NCI-H187 treated with DMSO at 0.1 percent for 48 hours (cell line): ENCODE data around the gene SH3RF3.

Experiments
- DNase-seq: peaks from one replicate; lab custom pipeline; 2025; lab: John Stamatoyannopoulos, UW

The SH3RF3 gene

GRCh38 chr2:109288544-109289368 lies 159.8 kb downstream of the SH3RF3 start:
- DNase-seq: no peak

GRCh38 chr2:109289504-109290222 lies 160.7 kb downstream of the SH3RF3 start:
- no peak for DNase-seq

- no peak for DNase-seq
Measured at GRCh38 chr2:109290887-109291643, 162.1 kb downstream of the SH3RF3 start.

GRCh38 chr2:109292386-109292785 lies 163.4 kb downstream of the SH3RF3 start:
- DNase-seq: no peak

GRCh38 chr2:109293663-109294062 lies 164.7 kb downstream of the SH3RF3 start:
- no peak for DNase-seq

GRCh38 chr2:109294523-109294922 lies 165.5 kb downstream of the SH3RF3 start:
- DNase-seq: no peak

GRCh38 chr2:109295070-109295780 lies 166.2 kb downstream of the SH3RF3 start:
- DNase-seq: no peak

GRCh38 chr2:109295781-109296117 lies 166.7 kb downstream of the SH3RF3 start:
- no peak for DNase-seq

GRCh38 chr2:109297566-109298490 lies 168.8 kb downstream of the SH3RF3 start:
- DNase-seq: no peak

- no peak for DNase-seq
Measured at GRCh38 chr2:109298851-109299250, 169.8 kb downstream of the SH3RF3 start.

GRCh38 chr2:109299536-109299935 lies 170.5 kb downstream of the SH3RF3 start:
- DNase-seq: no peak

GRCh38 chr2:109300582-109300981 lies 171.6 kb downstream of the SH3RF3 start:
- DNase-seq: no peak

- no peak for DNase-seq
Measured at GRCh38 chr2:109301746-109302145, 172.7 kb downstream of the SH3RF3 start.

- no peak for DNase-seq
Measured at GRCh38 chr2:109302319-109302718, 173.3 kb downstream of the SH3RF3 start.

GRCh38 chr2:109304242-109304641 lies 175.2 kb downstream of the SH3RF3 start:
- DNase-seq: no peak

GRCh38 chr2:109304731-109305470 lies 175.9 kb downstream of the SH3RF3 start:
- no peak for DNase-seq

GRCh38 chr2:109305490-109306167 lies 176.6 kb downstream of the SH3RF3 start:
- no peak for DNase-seq

GRCh38 chr2:109306190-109306589 lies 177.2 kb downstream of the SH3RF3 start:
- no peak for DNase-seq

- DNase-seq: no peak
Measured at GRCh38 chr2:109311771-109312170, 182.8 kb downstream of the SH3RF3 start.

- DNase-seq: no peak
Measured at GRCh38 chr2:109312902-109313301, 183.9 kb downstream of the SH3RF3 start.
